Thyroid gland (tissue), 4 donors: ENCODE measurements around the gene AFAP1. TPM values are rescaled to one million over a fixed set of nuclear protein-coding genes. Genes with fewer than 3 reads are reported as not detected.

Experiments
- DNase-seq, 2 donors: peaks; one replicate each; pipeline ENCODE4 v3.0.0-alpha.2; 2019
- H3K27ac ChIP-seq, 3 donors: fragments of 200-600 bp; sonication (generic); 1 replicate in 2 of 3; 2 replicates in 1 of 3; pipeline ENCODE4 v1.5.1; 2016 to 2019; ENCODE audit warnings: mild to moderate bottlenecking in 1 of 3, moderate library complexity in 1 of 3
- H3K27me3 ChIP-seq: fragments of 200-600 bp; sonication (generic); one replicate; pipeline ENCODE4 v1.5.1; 2019
- H3K36me3 ChIP-seq, 2 donors: fragments of 200-600 bp; sonication (generic); one replicate each; pipeline ENCODE4 v1.5.1; 2016 to 2019
- H3K4me1 ChIP-seq, 2 donors: fragments of 200-600 bp; sonication (generic); one replicate each; pipeline ENCODE4 v1.5.1; 2017 to 2019
- H3K4me3 ChIP-seq, 3 donors: fragments of 200-600 bp; sonication (generic); replicated peaks in 1 of 3; 1 replicate in 2 of 3; 2 replicates in 1 of 3; pipeline ENCODE4 v1.5.1; 2016; ENCODE audit warnings: mild to moderate bottlenecking in 1 of 3
- H3K9me3 ChIP-seq: fragments of 200-600 bp; sonication (generic); one replicate; pipeline ENCODE4 v1.5.1; 2017
- POLR2A ChIP-seq, 2 donors: fragments of 450-650 bp; IDR thresholded peaks; one replicate each; pipeline ENCODE4 v1.6.1; 2017; ENCODE audit warnings: antibody characterized with exemption in 2 of 2, mild to moderate bottlenecking in 2 of 2, moderate library complexity in 1 of 2
- WGBS, 2 donors: methylation state at CpG; one replicate each; pipeline ENCODE4 v1.1.5; 2017; 5-methylcytosine and 5-hydroxymethylcytosine counted together
- intact Hi-C: fragments of 100-400 bp; cut with DNase I; formaldehyde crosslinking; loops from one replicate; pipeline ENCODE4 v1.15.1; 2023
- total RNA-seq, 4 donors: library from RNA; depleted of rRNA; stranded (reverse); fragments of >200 nt; gene quantifications; one replicate each; pipeline ENCODE4 v1.2.3, GENCODE V29; 2016
- TF ChIP-seq, protein P1 (sequence below), 6 experiments: fragments of 200-600 bp in 3 of 6; fragments of 450-650 bp in 3 of 6; sonication (generic) in 3 of 6; IDR thresholded peaks; one replicate each; pipeline ENCODE4 v1.5.1; 2016 to 2019; ENCODE audit warnings: antibody characterized with exemption in 6 of 6, mild to moderate bottlenecking in 2 of 6, inconsistent platforms in 1 of 6, moderate library complexity in 1 of 6

The AFAP1 gene
- total RNA-seq, 4 donors from 2014 or later = 12.3 to 33.3 (median 26.2) TPM

DNA sequence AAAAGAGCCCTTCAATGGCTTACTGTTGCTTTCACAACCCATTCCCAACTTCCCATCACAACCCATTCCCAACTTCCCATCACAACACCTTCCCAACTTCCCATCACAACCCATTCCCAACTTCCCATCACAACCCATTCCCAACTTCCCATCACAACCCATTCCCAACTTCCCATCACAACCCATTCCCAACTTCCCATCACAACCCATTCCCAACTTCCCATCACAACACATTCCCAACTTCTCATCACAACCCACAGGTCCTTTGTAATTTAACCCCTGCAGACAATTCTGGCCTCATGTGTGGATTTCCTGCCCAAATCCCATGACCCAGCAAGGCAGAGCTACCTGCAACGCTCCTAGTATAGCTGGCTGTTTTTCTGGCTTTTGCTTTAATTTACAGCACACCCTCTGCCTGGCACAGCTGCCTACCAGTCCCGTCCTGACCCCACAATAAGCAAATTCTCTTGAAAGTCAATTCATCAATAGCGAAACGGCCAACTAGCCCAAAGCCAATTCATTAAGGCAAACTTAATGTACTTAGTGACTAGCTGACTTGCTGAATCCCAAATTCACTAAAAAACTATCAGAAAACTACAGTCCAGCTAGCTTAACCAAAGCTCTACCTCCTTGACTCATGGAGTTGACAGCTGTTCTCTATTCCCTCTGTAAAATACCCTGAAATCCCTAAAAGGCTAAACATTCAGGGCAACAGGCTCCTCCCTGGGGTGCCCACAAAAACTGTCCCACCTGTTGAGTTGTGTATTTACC, 75.6 kb downstream of the AFAP1 start:
- H3K4me1 ChIP-seq = peaks cover 0 to 12% of the 10 kb centered on the region in 2 donors
- 96% methylated on average over 4 of the region's 4 CpGs for WGBS, 2 donors
- no peak overlapping the region for H3K27ac ChIP-seq
- DNase-seq = no peak
- TF ChIP-seq, protein P1, sequence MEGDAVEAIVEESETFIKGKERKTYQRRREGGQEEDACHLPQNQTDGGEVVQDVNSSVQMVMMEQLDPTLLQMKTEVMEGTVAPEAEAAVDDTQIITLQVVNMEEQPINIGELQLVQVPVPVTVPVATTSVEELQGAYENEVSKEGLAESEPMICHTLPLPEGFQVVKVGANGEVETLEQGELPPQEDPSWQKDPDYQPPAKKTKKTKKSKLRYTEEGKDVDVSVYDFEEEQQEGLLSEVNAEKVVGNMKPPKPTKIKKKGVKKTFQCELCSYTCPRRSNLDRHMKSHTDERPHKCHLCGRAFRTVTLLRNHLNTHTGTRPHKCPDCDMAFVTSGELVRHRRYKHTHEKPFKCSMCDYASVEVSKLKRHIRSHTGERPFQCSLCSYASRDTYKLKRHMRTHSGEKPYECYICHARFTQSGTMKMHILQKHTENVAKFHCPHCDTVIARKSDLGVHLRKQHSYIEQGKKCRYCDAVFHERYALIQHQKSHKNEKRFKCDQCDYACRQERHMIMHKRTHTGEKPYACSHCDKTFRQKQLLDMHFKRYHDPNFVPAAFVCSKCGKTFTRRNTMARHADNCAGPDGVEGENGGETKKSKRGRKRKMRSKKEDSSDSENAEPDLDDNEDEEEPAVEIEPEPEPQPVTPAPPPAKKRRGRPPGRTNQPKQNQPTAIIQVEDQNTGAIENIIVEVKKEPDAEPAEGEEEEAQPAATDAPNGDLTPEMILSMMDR (IDR thresholded peaks at IDR 0.05) = no peak
- no peak for TF ChIP-seq POLR2A (IDR thresholded peaks at IDR 0.05)
- no peak overlapping the region for H3K4me3 ChIP-seq
- intact Hi-C loops = no loop called here
- no peaks in the 10 kb centered on the region for H3K27me3 ChIP-seq
- H3K36me3 ChIP-seq = no peaks in the 10 kb centered on the region
- no peaks in the 10 kb centered on the region for H3K9me3 ChIP-seq

DNA sequence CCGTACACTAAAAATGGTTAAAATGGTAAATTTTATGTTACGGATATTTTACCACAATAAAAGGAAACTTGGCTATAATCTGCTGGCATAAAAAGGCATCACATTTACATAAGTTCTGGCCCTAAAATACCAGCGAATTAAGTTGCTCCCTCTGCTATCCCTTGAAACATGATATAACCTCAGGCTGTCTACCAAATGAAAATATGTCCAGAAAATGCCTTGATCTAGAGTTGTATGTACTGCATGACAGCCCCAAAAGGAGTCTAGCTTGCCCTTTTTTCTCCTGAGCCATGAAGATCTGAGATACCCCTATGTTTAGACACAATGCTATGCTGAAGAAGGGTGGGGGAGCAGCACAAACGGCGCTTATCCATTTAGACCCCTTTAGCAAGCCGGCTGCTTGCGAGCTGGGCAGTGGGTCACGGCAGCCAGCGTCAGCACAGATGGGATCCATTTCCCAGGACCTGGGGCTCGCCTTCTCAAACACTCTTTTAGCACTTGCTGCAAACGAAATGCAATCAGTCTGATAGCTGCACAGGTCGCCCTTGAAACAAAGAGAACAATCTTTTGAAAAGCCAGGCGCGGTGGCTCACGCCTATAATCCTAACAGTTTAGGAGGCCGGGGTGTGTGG, 77.0 kb downstream of the AFAP1 start:
- intact Hi-C loops = no loop called here
- Histone ChIP-seq H3K4me1 (peaks cover 2 to 13% of the 10 kb centered on the region in 2 donors), H3K27ac (no peak overlapping the region), H3K9me3 (no peaks in the 10 kb centered on the region), H3K27me3 (no peaks in the 10 kb centered on the region), H3K4me3 (no peak overlapping the region), H3K36me3 (no peaks in the 10 kb centered on the region)
- WGBS, 2 donors = 86 to 89% methylated on average over 16 of the region's 16 CpGs
- no peak for DNase-seq
- TF ChIP-seq, protein P1 (IDR thresholded peaks at IDR 0.05) = no peak
- TF ChIP-seq POLR2A (IDR thresholded peaks at IDR 0.05) = no peak

DNA sequence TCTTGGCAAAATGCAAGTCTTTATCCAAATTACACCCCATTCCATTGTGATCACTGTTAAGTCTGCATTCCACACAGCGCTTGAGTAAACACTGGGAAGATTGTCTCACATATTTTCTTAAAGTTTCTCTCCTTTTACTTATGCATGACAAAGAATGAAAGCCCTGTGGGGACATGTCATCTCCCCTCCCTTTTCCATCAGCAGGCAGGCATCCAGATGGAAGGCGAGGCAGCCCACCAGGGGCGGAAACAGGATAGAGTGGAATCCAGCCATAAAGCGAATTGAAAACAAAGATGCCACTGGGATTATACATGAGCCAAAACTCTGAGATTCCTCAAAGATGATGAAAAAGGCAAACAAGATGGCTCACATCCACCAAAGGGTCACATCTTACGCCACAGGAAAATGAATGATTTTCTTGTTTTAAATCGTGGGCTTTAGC, 78.2 kb downstream of the AFAP1 start:
- no peak for TF ChIP-seq POLR2A (IDR thresholded peaks at IDR 0.05)
- WGBS, 2 donors = 73 to 79% methylated on average over 6 of the region's 6 CpGs
- H3K4me1 ChIP-seq = peaks cover 4 to 24% of the 10 kb centered on the region in 2 donors

DNA sequence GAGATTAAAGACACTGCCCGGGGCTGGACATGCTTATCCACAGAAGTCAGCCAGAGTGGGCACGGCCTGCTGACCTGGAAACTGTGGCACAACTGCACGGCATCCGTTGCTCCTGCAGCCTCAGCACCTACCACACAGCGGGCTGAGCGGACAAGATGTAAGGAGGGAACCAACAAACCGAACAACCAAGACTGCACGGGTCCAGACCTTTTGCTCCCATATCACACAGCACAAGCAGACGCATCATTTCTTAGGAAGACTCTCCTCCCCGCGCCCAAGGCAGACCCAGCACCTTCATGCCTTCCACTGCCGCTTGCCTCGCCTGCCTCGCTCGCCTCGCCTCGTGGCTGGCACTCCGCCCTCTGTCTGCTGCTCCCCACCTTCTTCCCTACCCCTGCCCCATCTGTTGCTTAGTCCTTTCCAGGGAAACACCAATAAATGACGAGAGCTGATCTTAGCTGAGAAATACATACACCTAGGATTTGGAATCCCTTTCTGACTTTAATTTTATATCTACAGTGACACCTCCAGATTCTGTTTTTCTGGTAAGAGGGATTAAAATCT, 79.0 kb downstream of the AFAP1 start:
- no peak for DNase-seq

More for the DNA sequence above, 78.2 kb downstream of the AFAP1 start:
- intact Hi-C loops = no loop called here
- no peaks in the 10 kb centered on the region for H3K27me3 ChIP-seq
- DNase-seq = no peak
- no peak overlapping the region for H3K27ac ChIP-seq
- H3K4me3 ChIP-seq = no peak overlapping the region
- no peaks in the 10 kb centered on the region for H3K36me3 ChIP-seq
- no peaks in the 10 kb centered on the region for H3K9me3 ChIP-seq

DNA sequence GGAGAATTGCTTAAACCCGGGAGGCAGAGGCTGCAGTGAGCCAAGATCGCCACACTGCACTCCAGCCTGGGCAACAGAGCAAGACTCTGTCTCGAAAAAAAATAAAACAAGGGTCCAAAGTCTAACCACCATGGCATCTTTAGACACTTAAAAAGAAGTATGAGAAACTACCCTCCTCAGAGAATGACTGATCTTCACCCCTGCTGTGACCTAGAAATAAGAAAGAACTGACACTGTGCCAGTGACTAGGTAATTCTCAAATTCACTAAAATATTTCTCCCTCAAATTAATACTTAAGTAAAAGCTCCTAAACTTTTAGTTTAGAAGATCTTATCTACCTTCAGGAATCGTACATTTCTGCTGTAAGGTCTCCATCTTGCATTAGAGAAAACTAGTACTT, 80.3 kb downstream of the AFAP1 start:
- WGBS, 2 donors = 65 to 75% methylated on average over 4 of the region's 4 CpGs
- no peak for DNase-seq
- H3K27ac ChIP-seq = no peak overlapping the region
- no peaks in the 10 kb centered on the region for H3K9me3 ChIP-seq
- no peaks in the 10 kb centered on the region for H3K36me3 ChIP-seq
- intact Hi-C loops = no loop called here
- H3K4me3 ChIP-seq = no peak overlapping the region
- TF ChIP-seq, protein P1 (IDR thresholded peaks at IDR 0.05) = no peak
- TF ChIP-seq POLR2A (IDR thresholded peaks at IDR 0.05) = no peak
- H3K27me3 ChIP-seq = no peaks in the 10 kb centered on the region
- H3K4me1 ChIP-seq = peaks cover 4 to 24% of the 10 kb centered on the region in 2 donors

More for the DNA sequence above, 79.0 kb downstream of the AFAP1 start:
- no peak overlapping the region for H3K27ac ChIP-seq
- H3K4me1 ChIP-seq = peaks cover 4 to 24% of the 10 kb centered on the region in 2 donors
- H3K36me3 ChIP-seq = no peaks in the 10 kb centered on the region
- intact Hi-C loops = no loop called here
- no peaks in the 10 kb centered on the region for H3K9me3 ChIP-seq
- no peak for TF ChIP-seq POLR2A (IDR thresholded peaks at IDR 0.05)
- TF ChIP-seq, protein P1 (IDR thresholded peaks at IDR 0.05) = no peak
- WGBS, 2 donors = 89 to 94% methylated on average over 19 of the region's 19 CpGs
- H3K4me3 ChIP-seq = no peak overlapping the region
- H3K27me3 ChIP-seq = no peaks in the 10 kb centered on the region
